Kidney (tissue), 14 donors: ENCODE measurements around the gene ATP5F1A. TPM values are rescaled to one million over a fixed set of nuclear protein-coding genes. Genes with fewer than 3 reads are reported as not detected.
"Not testable (repeated sequence)": the region's sequence is repeated elsewhere in the genome, so short reads cannot be mapped to it uniquely, and the experiment has no call there.

Source experiments
- DNase-seq, 5 donors: peaks; one replicate each; pipeline ENCODE4 v3.0.0-alpha.2; 2013 to 2020
- FAIRE-seq: peaks from 2 replicates; lab custom pipeline; 2012; peaks lifted over from hg19 to GRCh38; lab: Jason Lieb, UNC
- H3K27ac ChIP-seq, 2 donors: one replicate each; pipeline ENCODE4 v1.7.0; 2013; ENCODE audit warnings: low read depth in 2 of 2, low read length in 2 of 2, inconsistent platforms in 1 of 2
- H3K27me3 ChIP-seq: one replicate; pipeline ENCODE4 v1.7.1; 2013; ENCODE audit warnings: low read length, inconsistent platforms; ENCODE audit not compliant: control insufficient read depth, insufficient read depth
- H3K36me3 ChIP-seq, 3 donors: one replicate each; pipeline versions ENCODE4 v1.7.0 to v1.7.1; 2013; ENCODE audit warnings: low read length in 3 of 3, control low read depth in 1 of 3, inconsistent platforms in 1 of 3; ENCODE audit not compliant: insufficient read depth in 3 of 3, control insufficient read depth in 2 of 3
- H3K4me1 ChIP-seq, 3 donors: one replicate each; pipeline versions ENCODE4 v1.7.0 to v1.7.1; 2013; ENCODE audit warnings: low read length in 3 of 3, inconsistent platforms in 1 of 3, low read depth in 1 of 3; ENCODE audit not compliant: control insufficient read depth in 2 of 3, insufficient read depth in 2 of 3
- H3K4me3 ChIP-seq, 3 donors: one replicate each; pipeline versions ENCODE4 v1.7.0 to v1.8.1; 2013; ENCODE audit warnings: low read length in 3 of 3, control low read depth in 1 of 3, inconsistent platforms in 1 of 3
- H3K9ac ChIP-seq, 3 donors: one replicate each; pipeline versions ENCODE4 v1.7.0 to v1.7.1; 2013; ENCODE audit warnings: low read length in 3 of 3, control low read depth in 1 of 3, inconsistent platforms in 1 of 3
- H3K9me3 ChIP-seq, 3 donors: one replicate each; pipeline versions ENCODE4 v1.7.0 to v1.7.1; 2013; ENCODE audit warnings: low read length in 3 of 3, control low read depth in 1 of 3, inconsistent platforms in 1 of 3; ENCODE audit not compliant: control insufficient read depth in 2 of 3, insufficient read depth in 1 of 3
- CTCF ChIP-seq: IDR thresholded peaks from 3 replicates; pipeline ENCODE4 v1.5.1; 2012; ENCODE audit warnings: mild to moderate bottlenecking, moderate library complexity, borderline replicate concordance; ENCODE audit not compliant: insufficient read depth; ENCODE audit errors: extremely low read depth
- intact Hi-C: fragments of 100-400 bp; cut with DNase I; formaldehyde crosslinking; loops from one replicate; pipeline ENCODE4 v1.11.1; 2022
- polyA plus RNA-seq: library from polyadenylated mRNA; stranded (reverse); fragments of 350-450 nt; fragmentation: Illumina TruSeq; extraction: RNeasy Lipid Tissue Mini Kit (QIAGEN cat#74804); gene quantifications from one replicate; pipeline ENCODE4 v1.2.3, GENCODE V29; 2014; ENCODE audit warnings: low read depth, low replicate concordance; ENCODE audit not compliant: insufficient read depth
- total RNA-seq: library from RNA; stranded (reverse); fragmentation: NEBNext Ultra II Directional; extraction: Animal tissue kit (Norgen Biotek cat#: 25700); gene quantifications from one replicate; pipeline ENCODE4 v1.2.1, GENCODE V29; 2021
- donor health status: control.
- donor health status: control.
- donor health status: control.
- donor health status: control.
- donor health status: control.
- donor health status: DM: yes; HTN: yes; CAD: no.
- donor health status: Normal renal cell carcinoma (clear cell type).

Gene ATP5F1A
- total and polyA plus RNA-seq, 2 donors from 2014 or later: 417 to 1,054 TPM

GRCh38 chr18:46097431-46097800 is 680 bp downstream of the ATP5F1A start:
- Histone ChIP-seq H3K4me1 (peaks cover 0 to 5% (median 4%) of the 10 kb centered on the region in 3 donors), H3K9me3 (no peaks in the 10 kb centered on the region), H3K27ac (peak overlapping the region; percentile 97 to 98), H3K4me3 (peak overlapping the region; percentile 91 to 98 (median 94)), H3K36me3 (peaks cover 0 to 4% (median 3%) of the 10 kb centered on the region in 3 donors), H3K27me3 (no peaks in the 10 kb centered on the region), H3K9ac (peak overlapping the region; percentile 95 to 96 (median 96))
- TF ChIP-seq CTCF: no peak
- FAIRE-seq (no peak), DNase-seq (peak in 1 of 5 donors; percentile 29)
- intact Hi-C loops: no loop called here

- TF ChIP-seq CTCF: no peak
- Histone ChIP-seq H3K27me3 (no peaks in the 10 kb centered on the region), H3K4me3 (peak overlapping the region; percentile 91 to 98 (median 94)), H3K27ac (peak overlapping the region; percentile 97 to 98), H3K9ac (peak overlapping the region; percentile 95 to 96 (median 96)), H3K4me1 (peaks cover 0 to 5% (median 4%) of the 10 kb centered on the region in 3 donors), H3K36me3 (peaks cover 0 to 5% (median 3%) of the 10 kb centered on the region in 3 donors), H3K9me3 (no peaks in the 10 kb centered on the region)
- intact Hi-C loops: no loop called here
- FAIRE-seq (no peak), DNase-seq (peak in 1 of 5 donors; percentile 32)
Observed at GRCh38 chr18:46096651-46097300, 1.3 kb downstream of the ATP5F1A start.

GRCh38 chr18:46095532-46095931 is 2.6 kb downstream of the ATP5F1A start:
- no peak overlapping the region for H3K4me3 ChIP-seq
- H3K9ac ChIP-seq: no peak overlapping the region
- DNase-seq: no peak
- peaks cover 0 to 5% (median 4%) of the 10 kb centered on the region in 3 donors for H3K4me1 ChIP-seq
- no peak for FAIRE-seq
- intact Hi-C loops: no loop called here
- H3K27ac ChIP-seq: no peak overlapping the region
- no peaks in the 10 kb centered on the region for H3K27me3 ChIP-seq
- no peaks in the 10 kb centered on the region for H3K9me3 ChIP-seq
- TF ChIP-seq CTCF: no peak
- peaks cover 4 to 17% (median 13%) of the 10 kb centered on the region in 3 donors for H3K36me3 ChIP-seq

- peaks cover 18 to 76% (median 49%) of the 10 kb centered on the region in 3 donors for H3K36me3 ChIP-seq
- FAIRE-seq, H3K4me3 ChIP-seq, H3K9me3 ChIP-seq, H3K9ac ChIP-seq, H3K4me1 ChIP-seq, H3K27me3 ChIP-seq, H3K27ac ChIP-seq, DNase-seq, intact Hi-C loops: not testable (repeated sequence)
Observed at GRCh38 chr18:46088501-46088900, 9.6 kb downstream of the ATP5F1A start.
